DMS153 treated with DMSO at 0.1 percent for 48 hours (cell line): Measurements from ENCODE around the gene CELF1.

Experiments
- DNase-seq: peaks from one replicate; lab custom pipeline; 2025; ENCODE audit not compliant: unreplicated experiment; lab: John Stamatoyannopoulos, UW

Gene CELF1

GRCh38 chr11:47552566-47553405 lies at the start of gene CELF1:
TSS of gene CELF1 (minus strand) at chr11:47553132. CDS start at chr11:47499523, 53,609 bp downstream.
- peak; percentile 78 for DNase-seq

- no peak for DNase-seq
Observed at GRCh38 chr11:47599902-47600301, 47.0 kb upstream of the CELF1 start.

DNA sequence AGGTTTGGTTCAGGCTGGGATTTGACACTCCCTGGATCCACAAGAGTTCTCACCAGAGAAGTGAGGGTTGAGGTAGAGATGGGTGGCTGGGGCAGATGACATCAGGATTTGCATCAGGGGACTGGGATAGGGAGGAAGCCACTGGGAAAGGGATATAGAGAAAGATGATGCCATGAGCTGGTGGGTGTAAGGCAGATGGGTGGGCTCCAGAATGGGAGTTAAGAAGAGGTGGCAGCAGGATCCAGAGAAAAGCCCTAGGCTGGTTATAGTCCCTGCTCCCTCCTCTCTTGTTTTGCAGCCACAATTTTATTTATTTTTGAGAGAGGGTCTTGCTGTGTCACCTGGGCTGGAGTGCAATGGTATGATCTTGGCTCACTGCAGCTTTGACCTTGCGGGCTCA lies 43.0 kb upstream of the CELF1 start:
- DNase-seq, result no peak

- DNase-seq, result no peak
Observed at GRCh38 chr11:47595029-47595428, 42.1 kb upstream of the CELF1 start.

DNA sequence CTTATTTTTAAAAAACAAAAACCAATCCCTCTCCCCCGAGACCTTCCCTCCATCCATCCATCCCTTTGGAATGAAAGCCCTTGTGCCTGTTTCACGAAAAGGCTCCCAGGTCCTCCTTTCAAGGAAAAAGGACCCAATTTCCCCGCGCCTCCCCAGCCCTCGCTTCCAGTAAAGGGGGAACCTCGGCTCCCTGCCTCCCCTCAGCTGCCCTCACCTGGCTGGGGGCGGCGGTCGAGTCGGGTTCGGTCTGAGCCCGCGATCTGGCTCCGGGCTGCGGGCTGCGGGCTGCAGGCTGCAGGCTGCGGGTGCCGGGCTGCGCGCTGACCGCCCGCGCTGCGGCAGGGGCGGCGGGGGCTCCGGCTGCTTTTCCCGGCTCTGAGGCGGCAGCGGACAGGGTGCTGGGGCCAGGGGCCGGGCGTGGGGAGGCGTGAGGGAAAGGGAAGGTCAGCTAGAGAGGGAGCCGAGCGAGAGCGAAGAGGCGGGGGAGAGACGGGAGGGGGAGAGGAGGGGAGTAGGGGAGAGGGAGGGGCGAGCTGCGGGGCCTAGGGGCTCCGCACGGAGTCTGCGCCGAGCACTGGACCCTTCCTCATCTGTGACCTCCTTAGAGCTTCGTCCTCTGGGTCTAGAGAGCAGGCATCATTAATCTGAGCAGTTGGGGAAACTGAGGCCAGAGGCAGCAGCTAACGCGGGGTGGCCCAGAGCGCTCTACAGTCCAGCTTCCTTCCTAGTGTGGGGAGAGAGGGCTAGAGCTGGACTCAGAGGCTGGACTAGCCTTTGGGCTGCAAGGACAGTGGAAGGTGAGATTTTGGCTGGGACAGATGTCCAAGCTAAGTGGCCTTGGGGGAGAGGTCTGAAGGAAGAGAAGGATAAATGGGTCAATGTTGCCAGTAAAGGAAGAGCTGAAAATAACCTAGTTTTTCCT lies 41.3 kb upstream of the CELF1 start, which contains the start of gene C1QTNF4:
TSS of gene C1QTNF4 (minus strand) at position 478 of the 922 bp plus-strand sequence. CDS start 3,601 bp downstream, outside the sequence.
- no peak for DNase-seq

DNA sequence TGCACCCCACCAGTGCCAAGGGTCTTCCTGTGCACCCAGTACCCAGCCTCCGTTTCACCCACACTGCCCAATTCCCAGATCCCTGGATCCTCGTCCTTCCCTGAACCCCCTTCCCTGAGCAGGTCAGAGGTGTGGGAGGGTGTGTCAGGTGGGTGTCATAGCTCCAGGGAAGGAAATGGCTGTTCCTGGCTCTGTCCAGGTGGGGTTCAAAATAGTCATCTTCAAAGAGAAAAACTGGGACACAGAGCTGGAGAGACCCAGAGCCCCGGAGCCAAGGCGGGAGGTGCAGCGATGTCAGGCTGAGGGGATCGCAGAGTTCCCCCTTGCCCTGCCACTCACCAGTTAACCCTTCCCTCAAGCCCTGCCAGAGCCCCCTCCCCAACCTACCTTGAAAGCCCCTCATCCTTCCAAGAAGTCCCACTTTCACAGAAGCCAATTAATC lies 40.6 kb upstream of the CELF1 start:
- no peak for DNase-seq

DNA sequence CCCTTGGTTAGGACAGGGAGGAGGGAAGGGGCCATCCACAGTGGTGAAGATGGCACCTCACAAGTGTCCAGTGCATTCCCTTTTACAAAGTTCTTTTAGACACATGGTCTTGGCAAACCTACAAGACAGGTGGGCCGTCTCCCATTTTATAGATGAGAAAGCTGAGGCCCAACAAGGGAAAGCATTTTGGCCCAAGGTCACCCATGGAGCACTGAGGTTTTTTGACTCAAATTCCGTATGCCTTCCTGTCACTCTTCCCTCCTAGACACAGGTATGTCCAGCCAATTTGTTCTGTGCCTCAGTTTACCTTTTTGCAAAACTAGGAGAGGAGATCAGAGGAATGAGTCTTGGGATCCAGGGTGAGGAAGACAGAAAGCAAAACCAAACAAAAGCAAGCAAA lies 40.0 kb upstream of the CELF1 start:
- DNase-seq, result no peak

DNA sequence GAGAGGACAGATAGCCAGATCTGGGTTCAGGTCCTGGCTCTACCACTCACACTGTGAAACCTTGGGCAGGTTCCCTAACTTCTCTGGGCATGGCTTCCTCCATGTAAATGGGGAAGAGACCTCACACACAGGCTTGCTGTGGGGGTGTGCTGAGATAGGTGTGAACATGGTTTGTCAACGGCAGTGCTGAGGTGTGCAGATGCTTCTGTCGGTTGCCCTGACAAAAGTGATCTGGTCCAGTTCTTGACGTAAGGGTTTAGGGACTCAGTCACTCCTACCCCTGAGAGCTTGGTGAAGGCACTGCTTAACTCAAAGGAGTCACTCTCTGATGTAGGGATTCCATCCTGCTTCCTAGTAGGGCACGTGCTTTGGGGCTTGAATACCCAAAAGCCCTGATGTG lies 39.3 kb upstream of the CELF1 start:
- no peak for DNase-seq

DNA sequence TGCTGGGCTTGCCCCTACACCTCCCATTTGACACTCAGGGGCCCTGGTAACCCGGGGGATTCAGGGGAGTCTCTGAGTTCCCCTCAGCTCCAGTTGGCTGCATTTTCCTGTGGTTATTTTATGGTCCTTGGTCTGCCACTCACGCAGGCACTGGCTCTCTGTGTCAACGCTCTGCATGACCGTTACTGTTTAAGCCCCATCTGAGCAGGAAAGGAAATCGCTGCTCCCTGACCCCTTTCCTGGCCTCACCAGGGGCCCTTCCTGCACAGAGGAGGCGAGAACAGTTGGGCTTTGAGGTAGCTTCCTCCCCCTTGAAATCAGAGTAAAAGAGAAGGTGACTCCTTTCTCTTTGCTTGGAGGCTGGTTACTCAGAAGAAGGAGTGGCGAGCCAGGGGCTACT lies 38.8 kb upstream of the CELF1 start:
- DNase-seq, result no peak

- DNase-seq, result no peak
Observed at GRCh38 chr11:47589977-47590861, 37.3 kb upstream of the CELF1 start.

GRCh38 chr11:47589584-47589976 lies 36.6 kb upstream of the CELF1 start:
- no peak for DNase-seq

- no peak for DNase-seq
Observed at GRCh38 chr11:47589118-47589517, 36.2 kb upstream of the CELF1 start.

DNA sequence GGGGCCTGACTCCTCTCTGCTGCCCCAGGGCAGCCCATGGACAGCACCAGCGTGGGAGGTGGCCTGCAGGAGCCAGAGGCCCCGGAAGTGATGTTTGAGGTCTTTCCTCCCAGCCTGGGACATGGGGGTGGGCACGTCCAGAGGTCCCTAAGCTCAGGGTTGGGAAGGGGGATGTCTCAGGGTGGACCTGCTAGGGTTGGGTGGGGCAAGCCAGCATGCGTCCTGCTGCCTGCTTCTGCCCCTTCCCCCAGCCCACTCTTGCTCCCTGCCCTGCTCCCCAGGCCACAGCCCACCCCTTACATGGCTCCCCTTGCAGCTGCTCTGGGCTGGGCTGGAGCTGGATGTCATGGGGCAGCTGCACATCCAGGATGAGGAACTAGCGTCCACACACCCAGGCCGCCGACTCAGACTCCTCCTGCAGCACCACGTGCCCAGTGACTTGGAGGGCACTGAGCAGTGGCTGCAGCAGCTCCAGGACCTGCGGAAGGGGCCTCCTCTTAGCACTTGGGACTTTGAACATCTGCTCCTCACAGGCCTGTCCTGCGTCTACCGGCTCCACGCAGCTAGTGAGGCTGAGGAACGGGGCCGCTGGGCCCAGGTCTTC lies 34.9 kb upstream of the CELF1 start:
- no peak for DNase-seq

DNA sequence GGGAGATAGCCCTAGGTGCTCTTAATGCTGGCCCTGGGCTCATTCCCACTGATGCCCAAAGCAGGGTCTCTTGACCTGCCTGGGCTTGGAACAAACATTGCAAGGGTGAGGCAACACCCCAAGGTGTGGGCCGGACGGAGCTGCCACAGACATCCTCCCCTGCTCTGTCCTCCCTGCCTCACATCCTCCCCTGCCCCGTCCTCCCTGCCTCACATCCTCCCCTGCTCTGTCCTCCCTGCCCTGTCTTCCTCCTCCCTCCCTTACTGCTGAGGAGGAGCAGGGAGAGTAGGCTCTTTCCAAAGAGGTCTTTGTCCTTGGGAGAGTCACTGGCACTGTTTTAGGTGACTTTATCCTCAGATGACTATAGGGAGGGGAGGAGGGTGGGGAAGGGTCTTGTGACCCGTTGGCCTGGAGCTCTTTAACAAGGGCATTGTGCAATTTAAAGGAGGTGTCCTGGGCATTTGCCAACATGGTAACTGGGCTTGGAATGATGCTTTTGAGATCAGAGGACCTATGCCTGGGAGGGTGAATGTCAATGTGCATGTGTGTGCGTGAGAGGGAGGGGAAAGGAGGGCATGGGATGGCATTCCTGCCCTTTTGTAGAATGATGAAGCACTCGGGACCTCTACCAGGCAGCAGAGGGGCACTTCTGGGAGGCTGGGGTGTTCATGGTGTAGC lies 34.2 kb upstream of the CELF1 start:
- DNase-seq, result no peak

DNA sequence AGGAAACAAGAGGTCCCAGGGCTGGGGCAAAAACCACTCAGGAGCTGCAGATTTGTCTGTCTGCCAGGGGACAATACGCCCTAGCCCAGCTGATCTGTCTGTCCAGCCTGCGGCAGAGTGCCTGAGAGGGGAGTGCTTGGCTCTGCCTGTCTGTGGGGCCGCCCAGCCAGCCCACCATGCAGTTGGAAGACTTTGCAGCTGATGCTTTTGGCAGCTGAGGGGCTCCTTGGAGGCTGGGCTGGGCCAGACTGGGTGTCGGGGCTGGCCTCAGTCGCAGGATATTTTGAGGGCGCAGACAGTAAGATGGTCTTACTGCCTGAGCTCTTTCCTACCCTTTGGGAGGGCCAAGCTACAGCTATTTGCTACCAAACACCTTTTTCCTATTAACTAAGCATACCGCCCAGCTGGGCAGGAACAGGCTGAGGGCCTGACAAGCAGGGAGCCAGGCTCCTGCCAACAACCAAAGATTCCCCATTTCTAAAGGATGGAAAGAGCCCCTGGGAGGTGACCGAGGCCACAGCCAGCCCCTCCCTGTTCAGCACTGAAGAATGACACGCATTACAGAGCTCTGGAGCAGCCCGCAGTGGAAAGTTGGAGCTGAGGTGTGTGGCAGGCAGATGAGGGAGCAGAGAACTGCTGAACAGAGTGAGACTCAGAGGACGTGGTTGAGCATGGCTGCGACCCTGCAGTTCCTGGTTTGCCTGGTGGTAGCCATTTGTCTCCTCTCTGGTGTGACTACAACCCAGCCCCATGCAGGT lies 33.3 kb upstream of the CELF1 start, which contains the start of gene FAM180B:
TSS of gene FAM180B (plus strand) at position 581 of the 758 bp plus-strand sequence. CDS start at position 672, 91 bp downstream.
- no peak for DNase-seq

DNA sequence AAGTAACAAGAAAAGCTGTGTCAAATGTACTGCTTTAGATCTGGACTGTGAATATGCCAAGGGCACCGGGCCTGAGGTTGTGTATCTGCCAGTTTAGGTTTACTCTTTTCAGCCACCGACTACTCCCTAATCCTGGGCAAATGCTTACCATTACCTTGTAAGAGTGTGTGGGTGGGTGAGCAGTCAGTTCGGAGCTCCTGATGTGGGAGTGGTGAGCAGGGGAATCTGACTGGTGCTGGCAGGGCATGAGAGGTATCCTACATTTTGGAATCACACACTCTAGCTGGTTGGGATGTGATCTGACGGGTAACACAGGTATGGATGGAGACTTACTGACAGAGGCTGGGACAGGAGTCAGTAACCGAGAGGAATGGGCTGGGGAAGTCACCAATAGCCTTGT lies 30.9 kb upstream of the CELF1 start:
- no peak for DNase-seq

- DNase-seq, result peak; percentile 83
Observed at GRCh38 chr11:47578524-47579494, 25.9 kb upstream of the CELF1 start, which contains the start of the genes KBTBD4 and NDUFS3. TSS of gene KBTBD4 (minus strand) at chr11:47578970. CDS start at chr11:47578951, 19 bp downstream. TSS of gene NDUFS3 (plus strand) at chr11:47579074. CDS start at chr11:47579092, 18 bp downstream.
